Fibroblast of lung (primary cell): ENCODE results near the gene SEPHS2.

Source experiments
- CTCF ChIP-seq, 2 donors: IDR thresholded peaks in 1 of 2; conservative IDR thresholded peaks in 1 of 2; 1 replicate in 1 of 2; 2 replicates in 1 of 2; pipeline ENCODE4 v1.5.1; 2011 to 2012; ENCODE audit warnings: low read length in 2 of 2, control low read depth in 1 of 2, inconsistent platforms in 1 of 2, low read depth in 1 of 2, mild to moderate bottlenecking in 1 of 2
- EZH2 ChIP-seq: IDR thresholded peaks from 2 replicates; pipeline ENCODE4 v1.5.1; 2012; ENCODE audit warnings: low read length, control low read depth, mild to moderate bottlenecking; ENCODE audit errors: missing control alignments

DNA sequence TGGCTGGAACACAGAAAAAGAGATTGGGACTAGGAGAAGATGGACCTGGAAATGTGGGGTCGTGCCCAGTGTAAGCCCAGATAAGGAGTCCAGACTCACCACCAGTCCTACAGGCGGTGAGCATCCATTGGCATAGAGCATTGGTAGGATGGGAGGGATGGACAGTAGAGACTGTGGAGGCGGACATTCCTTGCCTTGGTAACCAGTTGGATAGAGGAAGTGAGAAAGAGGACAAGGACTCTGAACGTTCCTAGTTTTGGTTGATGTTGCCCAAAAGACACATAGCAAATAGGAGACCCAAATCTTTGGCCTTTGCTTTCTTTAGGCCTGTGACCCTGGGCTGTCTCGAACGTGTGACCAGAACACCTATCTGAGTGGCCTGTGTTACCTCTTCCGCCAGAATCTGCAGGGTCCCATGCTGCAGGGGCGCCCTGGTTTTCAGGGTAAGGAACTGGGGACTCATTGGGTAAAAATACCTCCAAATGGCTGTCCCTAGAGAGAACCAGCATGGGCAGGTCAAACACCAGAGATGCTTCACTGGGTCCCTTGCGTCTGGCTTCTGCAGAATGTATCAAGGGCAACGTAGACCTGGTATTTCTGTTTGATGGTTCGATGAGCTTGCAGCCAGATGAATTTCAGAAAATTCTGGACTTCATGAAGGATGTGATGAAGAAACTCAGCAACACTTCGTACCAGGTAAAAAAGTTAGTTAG is 33.2 kb upstream of the SEPHS2 start:
- no peak for TF ChIP-seq EZH2
- TF ChIP-seq CTCF (conservative IDR thresholded peaks at IDR 0.05 in 1 of 2, IDR thresholded peaks at IDR 0.05 in 1 of 2; ENCODE audit: low read depth in 1 of 2, low read length in 2 of 2), result no peak
